Endothelial cell of umbilical vein (primary cell): ENCODE measurements around the gene HNRNPK. TPM values are rescaled to one million over a fixed set of nuclear protein-coding genes. Genes with fewer than 3 reads are reported as not detected.

Source experiments
- BruUV-seq: library from RNA; stranded (reverse); fragments of 400-500 nt; replicated peaks from 2 replicates; lab custom pipeline; 2021; lab: Mats Ljungman, UMichigan
- CTCF ChIA-PET: fragments of 300-600, 350-600 bp; sonication (Branson Sonifier 250); formaldehyde crosslinking; loops from one replicate; lab custom pipeline; 2021; ENCODE audit warnings: antibody characterized with exemption, inconsistent platforms; lab: Charles Lee
- POLR2A ChIA-PET: fragments of 300-600, 350-600 bp; sonication (Branson Sonifier 250); formaldehyde crosslinking; loops from one replicate; lab custom pipeline; 2021; ENCODE audit warnings: antibody characterized with exemption, inconsistent platforms; lab: Charles Lee
- DNase-seq: peaks from one replicate; pipeline ENCODE4 v3.0.0-alpha.2; 2011; ENCODE audit warnings: low read depth, low spot score
- FAIRE-seq: peaks from 2 replicates; lab custom pipeline; 2011; peaks lifted over from hg19 to GRCh38; lab: Jason Lieb, UNC
- H2AFZ ChIP-seq: 2 replicates; pipeline ENCODE4 v1.6.0; 2012; ENCODE audit warnings: low read depth, low read length, control low read depth, inconsistent platforms
- H3K27ac ChIP-seq: 2 replicates; pipeline ENCODE4 v1.5.1; 2011; ENCODE audit warnings: low read depth, mild to moderate bottlenecking, control low read depth, low read length, moderate library complexity; ENCODE audit not compliant: insufficient read depth
- H3K27me3 ChIP-seq, 2 experiments: 2 replicates each; pipeline versions ENCODE4 v1.6.0 to v1.6.1; 2011; ENCODE audit warnings: low read length in 2 of 2, mixed read lengths in 1 of 2; ENCODE audit not compliant: control insufficient read depth in 2 of 2, insufficient read depth in 2 of 2
- H3K36me3 ChIP-seq, 2 experiments: 2 replicates in 1 of 2; 3 replicates in 1 of 2; pipeline ENCODE4 v1.5.1; 2011; ENCODE audit warnings: low read length in 2 of 2, mild to moderate bottlenecking in 1 of 2, moderate library complexity in 1 of 2; ENCODE audit not compliant: control insufficient read depth in 2 of 2, insufficient read depth in 2 of 2; ENCODE audit errors: extremely low read depth in 1 of 2
- H3K4me1 ChIP-seq: 3 replicates; pipeline ENCODE4 v1.5.1; 2011; ENCODE audit warnings: mild to moderate bottlenecking, low read length; ENCODE audit not compliant: control insufficient read depth, insufficient read depth; ENCODE audit errors: extremely low read depth
- H3K4me2 ChIP-seq: 2 replicates; pipeline ENCODE4 v1.6.1; 2011; ENCODE audit warnings: low read length, control low read depth, mixed read lengths; ENCODE audit not compliant: insufficient read depth
- H3K4me3 ChIP-seq, 3 experiments: fragments of 200-600 bp in 1 of 3; sonication (generic), shearing (Covaris generic) in 1 of 3; replicated peaks in 1 of 3; 2 replicates each; pipeline ENCODE4 v1.5.1; 2011 to 2016; ENCODE audit warnings: control low read depth in 3 of 3, low read length in 3 of 3, mild to moderate bottlenecking in 2 of 3, inconsistent platforms in 1 of 3, low read depth in 1 of 3, moderate library complexity in 1 of 3; ENCODE audit not compliant: insufficient read depth in 1 of 3
- H3K79me2 ChIP-seq: 2 replicates; pipeline ENCODE4 v1.6.0; 2012; ENCODE audit warnings: low read length, inconsistent platforms; ENCODE audit not compliant: control insufficient read depth, insufficient read depth
- H3K9ac ChIP-seq: replicated peaks from 2 replicates; pipeline ENCODE3; 2011; ENCODE audit warnings: low read length, control low read depth; ENCODE audit not compliant: insufficient read depth; ENCODE audit errors: extremely low read depth
- H3K9me1 ChIP-seq: replicated peaks from 3 replicates; pipeline ENCODE4 v1.6.0; 2011; ENCODE audit warnings: mild to moderate bottlenecking, low read length; ENCODE audit not compliant: control insufficient read depth, insufficient read depth; ENCODE audit errors: extremely low read depth
- H3K9me3 ChIP-seq: replicated peaks from 2 replicates; pipeline ENCODE4 v1.5.1; 2012; ENCODE audit warnings: low read length, inconsistent platforms; ENCODE audit not compliant: control insufficient read depth, insufficient read depth
- H4K20me1 ChIP-seq: replicated peaks from 2 replicates; pipeline ENCODE3; 2011; ENCODE audit warnings: mild to moderate bottlenecking, low read length; ENCODE audit not compliant: control insufficient read depth, insufficient read depth; ENCODE audit errors: extremely low read depth
- CTCF ChIP-seq, 2 donors: IDR thresholded peaks; 1 replicate in 1 of 2; 2 replicates in 1 of 2; pipeline ENCODE4 v1.5.1; 2011; ENCODE audit warnings: low read length in 2 of 2, mild to moderate bottlenecking in 2 of 2, moderate library complexity in 2 of 2, control low read depth in 1 of 2, inconsistent platforms in 1 of 2, low read depth in 1 of 2; ENCODE audit not compliant: insufficient read depth in 1 of 2; ENCODE audit errors: extremely low read depth in 1 of 2
- EZH2 ChIP-seq: IDR thresholded peaks from 2 replicates; pipeline ENCODE4 v1.6.1; 2012; ENCODE audit warnings: borderline replicate concordance, low read depth, mild to moderate bottlenecking, moderate library complexity, low read length, inconsistent platforms; ENCODE audit not compliant: severe bottlenecking
- FOS ChIP-seq: IDR thresholded peaks from 2 replicates; pipeline ENCODE4 v1.6.1; 2011; ENCODE audit warnings: mild to moderate bottlenecking, low read length, moderate library complexity, borderline replicate concordance; ENCODE audit not compliant: insufficient read depth
- GATA2 ChIP-seq: IDR thresholded peaks from 2 replicates; pipeline ENCODE4 v1.7.0; 2011; ENCODE audit warnings: low read depth, mild to moderate bottlenecking, moderate library complexity, mixed read lengths, low read length; ENCODE audit not compliant: insufficient read length, insufficient read depth
- JUN ChIP-seq: IDR thresholded peaks from 2 replicates; pipeline ENCODE4 v1.6.1; 2011; ENCODE audit warnings: borderline replicate concordance, low read depth; ENCODE audit not compliant: insufficient read length, insufficient read depth
- MAX ChIP-seq: IDR thresholded peaks from 2 replicates; pipeline ENCODE4 v1.6.1; 2011; ENCODE audit not compliant: insufficient read depth, insufficient read length
- MYC ChIP-seq: IDR thresholded peaks from one replicate; pipeline ENCODE4 v1.6.1; 2011; ENCODE audit warnings: mild to moderate bottlenecking, low read depth, low read length
- POLR2A ChIP-seq: IDR thresholded peaks from 2 replicates; pipeline ENCODE4 v1.6.1; 2012; ENCODE audit warnings: low read depth, mild to moderate bottlenecking, control low read depth, low read length
- POLR2AphosphoS5 ChIP-seq: IDR thresholded peaks from 2 replicates; pipeline ENCODE4 v1.6.1; 2012; ENCODE audit warnings: low read depth, mild to moderate bottlenecking, control low read depth, low read length, moderate library complexity; ENCODE audit not compliant: insufficient read depth
- dilution Hi-C: fragments of 300-500 bp; cut with MboI; formaldehyde crosslinking; loops from one replicate; pipeline ENCODE4 v1.15.0; 2019; ENCODE audit warnings: low sequenced_read_pairs; ENCODE audit not compliant: extremely low pct_ligation_motif_present
- intact Hi-C: fragments of 100-400 bp; cut with micrococcal nuclease; formaldehyde crosslinking; loops from one replicate; pipeline ENCODE4 v1.10.0; 2022
- polyA plus RNA-seq, 4 experiments: library from polyadenylated mRNA; depleted of rRNA in 3 of 4; stranded (reverse) in 3 of 4; unstranded in 1 of 4; fragments of >200 nt; gene quantifications; 2 replicates each; pipeline versions ENCODE4 v1.2.1 to v1.2.3, GENCODE V29; 2011 to 2012; ENCODE audit warnings: missing spikeins in 1 of 4
- total RNA-seq: library from RNA; stranded (reverse); gene quantifications from 2 replicates; pipeline ENCODE4 v1.2.3, GENCODE V29; 2021

Gene HNRNPK
- total and polyA plus RNA-seq, 2 donors (not counting 3 experiments of a cell fraction or from before 2014, with no cell fraction given) = 399 to 663 TPM

- Histone ChIP-seq H3K4me1 (no peaks in the 10 kb centered on the region), H3K36me3 (no peaks in the 10 kb centered on the region), H3K27me3 (no peaks in the 10 kb centered on the region), H4K20me1 (no peaks in the 10 kb centered on the region), H3K9me3 (no peaks in the 10 kb centered on the region), H2AFZ (no peak overlapping the region), H3K4me3 (no peak overlapping the region), H3K79me2 (peaks cover 46% of the 10 kb centered on the region), H3K4me2 (no peak overlapping the region), H3K9me1 (no peaks in the 10 kb centered on the region), H3K9ac (no peak overlapping the region), H3K27ac (no peak overlapping the region)
- ChIA-PET CTCF (no interaction called here), POLR2A (no interaction called here)
- FAIRE-seq (no peak), DNase-seq (no peak)
- intact Hi-C loops (no loop called here), dilution Hi-C loops (no loop called here)
- no peak for TF ChIP-seq FOS
- no peak for TF ChIP-seq MYC
- no TSS peak for BruUV-seq
Observed at GRCh38 chr9:83988411-83988810, 8.4 kb upstream of the HNRNPK start.

- H4K20me1 ChIP-seq = no peaks in the 10 kb centered on the region
- H3K36me3 ChIP-seq = no peaks in the 10 kb centered on the region
- no peaks in the 10 kb centered on the region for H3K9me1 ChIP-seq
- no peak for DNase-seq
- H3K4me3 ChIP-seq = no peak overlapping the region
- no peaks in the 10 kb centered on the region for H3K4me1 ChIP-seq
- dilution Hi-C loops = no loop called here
- no peaks in the 10 kb centered on the region for H3K27me3 ChIP-seq
- POLR2A ChIA-PET = no interaction called here
- TF ChIP-seq JUN (no peak), EZH2 (no peak), MAX (no peak), GATA2 (no peak), POLR2A (no peak), POLR2AphosphoS5 (no peak), CTCF (IDR thresholded peaks at IDR 0.05; ENCODE audit: extremely low read depth in 1 of 2, insufficient read depth in 1 of 2, low read depth in 1 of 2, low read length in 2 of 2) (no peak), MYC (no peak), FOS (no peak)
- intact Hi-C loops = no loop called here
- no TSS peak for BruUV-seq
- CTCF ChIA-PET = no interaction called here
- no peak for FAIRE-seq
- H3K79me2 ChIP-seq = peaks cover 51% of the 10 kb centered on the region
- H3K27ac ChIP-seq = no peak overlapping the region
- H2AFZ ChIP-seq = no peak overlapping the region
- no peak overlapping the region for H3K9ac ChIP-seq
- H3K4me2 ChIP-seq = no peak overlapping the region
- no peaks in the 10 kb centered on the region for H3K9me3 ChIP-seq
Observed at GRCh38 chr9:83987402-83987791, 7.4 kb upstream of the HNRNPK start.
